Femur (tissue), 1 donor: Measurements from ENCODE around the gene AASDH.

Source experiments
- DNase-seq: peaks from one replicate; pipeline ENCODE4 v3.0.0-alpha.2; 2017

AASDH gene

DNA sequence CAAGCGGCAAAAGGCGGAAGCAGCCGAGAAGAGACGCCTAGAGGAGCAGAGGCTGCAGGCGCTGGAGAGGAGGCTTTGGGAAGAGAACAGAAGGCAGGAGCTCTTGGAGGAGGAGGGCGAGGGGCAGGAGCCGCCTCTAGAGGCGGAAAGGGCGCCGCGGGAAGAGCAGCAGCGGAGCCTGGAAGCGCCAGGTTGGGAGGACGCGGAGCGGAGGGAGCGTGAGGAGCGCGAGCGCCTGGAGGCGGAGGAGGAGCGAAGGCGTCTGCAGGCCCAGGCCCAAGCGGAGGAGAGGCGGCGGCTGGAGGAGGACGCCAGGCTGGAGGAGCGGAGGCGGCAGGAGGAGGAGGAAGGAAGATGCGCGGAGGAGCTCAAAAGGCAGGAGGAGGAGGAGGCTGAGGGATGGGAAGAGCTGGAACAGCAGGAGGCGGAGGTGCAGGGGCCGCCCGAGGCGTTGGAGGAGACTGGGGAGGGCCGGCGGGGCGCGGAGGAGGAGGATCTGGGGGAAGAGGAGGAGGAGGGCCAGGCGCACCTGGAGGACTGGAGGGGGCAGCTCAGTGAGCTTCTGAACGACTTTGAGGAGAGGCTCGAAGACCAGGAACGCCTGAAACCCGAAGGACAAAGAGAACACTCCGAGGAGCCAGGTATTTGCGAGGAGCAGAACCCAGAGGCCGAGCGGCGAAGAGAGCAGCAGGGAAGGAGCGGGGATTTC is 72.9 kb downstream of the AASDH start:
- no peak for DNase-seq

DNA sequence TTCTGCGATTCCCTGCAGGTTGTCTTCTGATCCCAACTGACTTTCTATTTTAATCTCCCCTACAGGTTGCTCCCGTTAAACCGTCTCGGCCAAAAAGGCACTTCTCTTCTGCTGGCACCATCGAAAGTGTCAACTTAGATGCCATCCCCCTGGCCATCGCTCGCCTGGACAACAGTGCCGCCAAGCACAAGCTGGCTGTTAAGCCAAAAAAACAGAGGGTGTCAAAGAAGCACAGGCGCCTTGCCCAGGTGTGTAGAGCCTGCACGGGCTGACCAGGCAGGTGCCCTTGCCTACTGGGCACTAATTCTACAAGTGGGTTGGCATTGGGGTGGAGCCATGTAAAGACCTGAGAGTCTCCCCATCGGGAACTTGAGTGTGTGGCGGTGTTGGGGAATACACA is 74.2 kb downstream of the AASDH start:
- DNase-seq = no peak

DNA sequence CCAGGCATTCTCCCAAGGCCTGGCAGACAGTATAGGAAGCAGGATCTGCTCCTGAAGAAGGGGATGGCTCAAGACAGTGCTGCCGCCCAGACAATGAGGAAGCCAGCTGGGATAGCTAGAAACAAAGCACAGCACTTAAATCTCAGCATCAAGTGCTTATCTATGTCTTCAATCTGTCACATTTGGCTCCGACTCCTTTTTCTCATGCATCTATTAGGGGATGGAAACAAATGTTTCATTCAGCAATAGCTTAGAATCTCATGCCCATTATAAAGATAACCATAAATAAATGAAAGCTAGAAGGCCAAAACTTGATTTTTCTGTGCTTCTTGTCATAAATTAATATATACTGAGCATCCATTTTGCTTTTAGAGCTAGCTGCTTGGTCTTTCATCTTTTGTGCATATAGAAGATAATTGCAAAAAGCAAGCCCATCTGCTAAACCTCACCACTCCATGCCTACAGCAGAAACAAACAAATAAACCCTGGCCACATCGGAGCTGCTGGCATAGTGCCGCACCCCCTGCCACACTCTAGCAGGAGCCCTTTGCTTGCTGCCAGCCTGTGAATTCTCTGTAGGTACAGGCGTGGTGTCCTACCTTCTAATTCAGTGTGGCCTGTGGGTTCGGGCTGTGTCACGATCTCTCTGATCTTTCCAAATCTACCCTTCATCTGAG is 75.9 kb downstream of the AASDH start:
- DNase-seq = no peak

DNA sequence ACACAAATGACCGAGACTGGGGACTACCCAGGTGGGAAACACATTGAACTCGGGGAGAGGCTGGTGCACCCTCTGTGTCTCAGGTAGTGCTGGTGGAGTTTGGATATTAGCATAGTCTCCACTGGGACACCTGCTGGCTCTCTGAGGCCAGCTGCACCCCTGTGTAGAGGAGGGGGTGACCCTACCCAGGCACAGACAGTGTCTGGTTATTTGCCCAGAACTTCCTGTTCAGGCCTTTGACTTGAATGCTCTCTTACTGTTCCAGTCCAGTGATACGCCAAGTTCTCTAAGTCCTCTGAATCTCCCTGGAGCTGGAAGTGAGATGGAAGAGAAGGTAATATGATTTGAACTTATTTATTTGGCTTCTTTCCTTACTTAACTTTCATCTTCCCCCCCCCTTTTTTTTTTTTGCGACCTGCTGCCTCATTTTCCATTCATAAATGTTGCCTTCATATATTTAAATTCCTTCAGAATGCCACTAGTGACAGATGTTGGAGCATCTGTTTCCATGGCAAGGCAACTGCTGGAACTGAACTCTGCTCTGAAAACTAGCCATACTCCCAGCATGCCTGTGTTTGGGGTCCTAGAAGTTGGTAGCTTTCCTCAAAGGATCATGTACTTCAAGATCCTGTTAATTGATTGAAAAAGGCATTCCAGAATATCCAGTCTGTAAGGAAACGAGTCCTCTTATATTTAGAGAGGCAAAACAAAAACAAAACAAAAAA is 76.7 kb downstream of the AASDH start:
- no peak for DNase-seq

DNA sequence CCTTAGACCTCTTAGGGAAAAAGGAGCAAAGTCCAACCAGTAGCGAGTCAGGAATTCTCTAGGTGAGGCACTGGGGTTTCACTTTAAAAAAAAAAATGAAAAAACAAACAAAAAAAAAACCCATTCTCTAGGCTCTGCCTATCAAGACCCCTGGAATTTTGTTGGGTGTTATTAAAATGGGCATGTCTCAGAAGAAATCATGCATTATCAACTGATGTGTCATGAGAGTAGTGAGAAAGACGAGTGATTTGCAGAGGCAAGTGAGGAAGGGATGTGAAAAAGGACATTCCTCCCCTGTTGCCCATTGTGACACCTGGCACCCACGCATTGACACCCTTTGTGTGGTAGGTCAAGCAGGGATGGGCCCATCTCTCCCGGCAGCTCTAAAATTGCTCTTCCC is 78.9 kb downstream of the AASDH start:
- DNase-seq = no peak

DNA sequence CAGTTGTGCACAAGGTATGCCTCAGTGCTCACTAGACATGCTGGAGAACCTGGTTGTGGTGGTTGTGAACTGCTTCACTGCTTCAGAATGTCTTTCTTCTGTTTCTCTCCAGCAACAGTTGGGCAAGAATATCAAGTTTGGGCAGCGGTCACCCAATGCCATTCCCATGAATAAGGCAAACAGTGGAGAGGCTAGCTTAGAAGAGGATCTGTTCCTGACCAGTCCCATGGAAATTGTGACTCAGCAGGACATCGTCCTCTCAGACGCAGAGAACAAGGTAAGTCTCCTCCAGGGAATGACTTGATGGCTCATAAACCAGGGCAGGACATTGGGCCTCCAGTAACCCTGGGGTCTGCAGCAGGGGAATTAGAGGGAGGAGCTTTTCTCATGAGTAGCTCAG is 79.9 kb downstream of the AASDH start:
- no peak for DNase-seq

DNA sequence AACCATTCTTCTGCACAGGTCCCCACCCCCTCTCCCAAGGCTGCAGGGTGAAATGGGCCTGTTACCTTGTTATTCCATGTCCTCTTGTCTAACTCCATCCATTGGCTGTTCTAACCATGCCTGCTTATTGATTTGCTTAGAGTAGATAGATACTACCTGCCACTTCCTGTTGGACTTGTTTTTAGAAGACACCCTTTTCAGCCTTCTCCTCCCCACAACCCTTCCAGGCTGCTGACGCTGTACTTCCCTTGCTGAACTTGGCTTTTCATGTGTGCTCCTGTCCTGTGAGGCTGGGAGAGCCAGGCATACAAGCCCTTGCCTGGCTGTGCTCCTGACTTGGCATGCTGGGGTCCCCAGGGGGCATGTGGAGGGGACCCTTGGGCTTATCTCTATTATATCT is 81.9 kb downstream of the AASDH start:
- no peak for DNase-seq

DNA sequence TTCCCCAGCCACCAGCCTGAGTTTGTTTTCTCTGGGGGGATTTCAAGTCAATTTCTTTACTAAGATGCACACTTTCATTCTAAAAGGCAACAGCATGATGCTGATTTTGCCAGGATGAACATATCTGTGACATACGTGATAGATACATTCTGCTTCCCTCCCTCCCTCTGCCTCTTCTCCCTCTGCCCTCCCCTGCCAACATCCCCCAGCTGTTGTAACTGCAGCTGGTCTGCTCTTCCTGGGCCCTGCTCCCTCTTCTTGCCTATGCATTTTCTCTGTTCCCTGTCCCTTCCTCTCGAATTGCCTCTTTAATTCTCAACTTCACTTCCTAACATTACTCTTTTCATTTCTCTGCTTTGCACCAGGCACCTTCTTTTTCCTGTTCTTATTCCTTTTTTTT is 83.4 kb downstream of the AASDH start:
- DNase-seq = no peak

DNA sequence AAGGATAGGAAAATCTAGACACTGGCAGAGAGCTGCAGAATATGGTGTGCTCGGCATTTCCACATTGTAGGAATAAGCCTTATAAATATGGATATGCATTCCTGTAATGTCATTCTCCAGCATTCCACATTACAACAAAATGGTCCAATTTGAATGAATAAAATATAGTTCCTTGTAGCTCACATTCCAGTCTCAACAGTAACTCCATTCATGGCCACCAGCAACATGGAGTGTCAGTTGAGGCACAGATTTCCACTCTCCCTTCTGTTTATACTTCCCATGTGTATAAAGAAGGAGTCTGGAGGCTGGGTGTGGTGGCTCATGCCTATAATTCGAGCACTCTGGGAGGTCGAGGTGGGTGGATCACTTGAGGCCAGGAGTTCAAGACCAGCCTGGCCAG is 84.5 kb downstream of the AASDH start:
- no peak for DNase-seq

DNA sequence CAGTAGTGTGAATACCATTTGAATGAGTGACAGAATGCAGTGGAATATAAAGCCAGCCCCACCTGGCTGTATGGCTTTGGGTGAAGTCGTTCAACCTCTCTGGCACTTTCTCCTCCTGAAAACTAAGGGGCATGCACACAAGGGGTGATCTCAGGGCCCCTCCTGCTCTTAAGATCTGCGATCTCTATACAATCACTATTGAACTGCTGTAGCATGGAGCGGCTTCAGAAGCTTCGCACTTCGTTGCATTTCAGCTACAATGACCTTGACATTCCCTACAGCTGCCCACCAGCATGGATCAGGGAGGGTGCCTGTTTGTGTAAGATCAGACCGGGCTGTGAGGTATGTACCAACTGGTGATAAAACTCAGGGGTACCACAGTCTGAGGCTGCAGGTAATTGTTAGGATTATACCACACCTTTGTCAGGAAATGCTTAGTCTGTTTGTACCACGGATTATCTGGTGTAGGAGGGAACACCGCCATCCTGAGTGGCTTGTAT is 85.2 kb downstream of the AASDH start:
- DNase-seq = no peak

DNA sequence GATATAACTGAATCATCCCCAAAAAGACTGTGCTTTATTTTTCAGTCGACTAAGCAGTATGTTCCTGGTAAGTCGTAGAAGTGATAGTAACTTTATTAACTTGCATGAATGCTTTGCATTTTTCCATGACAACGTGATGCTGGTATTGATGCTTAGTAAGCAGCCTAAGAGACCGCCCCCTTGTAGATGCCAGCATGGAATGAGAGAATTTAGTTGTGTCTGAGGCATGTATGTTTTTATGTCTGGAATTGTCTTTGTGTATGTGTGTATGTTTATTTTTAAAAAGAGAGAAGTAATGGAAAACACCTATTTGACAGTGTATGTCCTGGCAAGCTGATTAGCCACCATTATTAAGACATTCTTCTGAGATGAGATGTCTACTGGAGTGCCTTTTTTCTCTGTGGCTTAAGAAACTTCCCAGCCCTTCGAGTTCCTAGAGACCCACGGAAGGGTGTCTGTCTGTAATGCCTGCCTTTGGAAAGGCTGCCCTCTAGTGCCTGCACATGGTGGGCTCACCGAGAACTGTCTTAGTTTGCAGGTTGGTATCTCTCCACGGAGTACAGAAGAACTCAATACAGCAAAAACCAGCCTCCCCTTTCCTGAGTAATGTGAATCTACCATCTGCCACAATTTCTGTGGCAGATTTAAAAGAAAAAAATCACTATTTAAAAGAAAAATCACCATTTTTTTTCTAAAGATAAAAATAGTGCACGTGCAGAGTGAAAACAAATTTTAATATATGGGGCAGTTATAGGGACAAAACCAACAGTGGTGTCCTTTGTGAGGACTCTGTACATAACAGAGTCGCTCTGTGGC is 85.9 kb downstream of the AASDH start:
- peak; percentile 84 for DNase-seq

DNA sequence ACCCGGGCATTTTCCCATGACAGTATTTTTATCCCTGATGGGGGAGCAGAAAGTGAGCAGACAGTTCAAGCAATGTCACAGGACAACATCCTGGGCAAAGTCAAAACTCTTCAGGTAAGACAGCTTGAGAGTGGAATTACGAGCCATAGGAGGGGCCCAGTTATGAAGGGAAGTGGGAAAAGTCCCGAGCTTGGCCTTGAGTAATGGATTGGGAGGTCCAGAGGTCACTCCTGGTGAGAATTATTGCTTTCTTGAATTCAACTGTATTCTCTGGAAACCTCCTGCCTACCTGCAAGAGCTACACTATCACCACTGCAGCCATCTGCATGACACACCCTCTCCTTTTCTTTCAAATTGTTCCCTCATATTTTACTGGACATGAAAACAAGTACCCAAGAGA is 89.1 kb downstream of the AASDH start:
- no peak for DNase-seq

DNA sequence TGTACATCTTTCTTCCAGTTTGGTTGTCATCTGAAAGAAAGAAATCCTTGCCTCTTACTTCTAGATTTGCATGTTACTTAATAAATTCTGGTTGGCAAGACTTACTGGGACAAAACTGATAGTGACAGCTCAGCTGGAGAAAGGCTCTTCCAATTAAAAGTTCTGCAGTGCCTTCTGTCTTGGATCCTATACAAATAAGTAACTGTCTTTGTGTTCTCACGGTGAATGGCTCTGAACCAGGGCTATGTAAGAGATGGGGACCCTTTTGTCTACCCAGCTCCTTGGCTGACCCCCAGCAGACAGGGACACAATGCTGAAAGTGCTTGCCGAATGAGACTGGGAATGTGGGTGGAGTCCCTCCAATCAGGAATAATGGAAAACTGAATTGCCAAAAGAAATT is 89.5 kb downstream of the AASDH start:
- DNase-seq = no peak

DNA sequence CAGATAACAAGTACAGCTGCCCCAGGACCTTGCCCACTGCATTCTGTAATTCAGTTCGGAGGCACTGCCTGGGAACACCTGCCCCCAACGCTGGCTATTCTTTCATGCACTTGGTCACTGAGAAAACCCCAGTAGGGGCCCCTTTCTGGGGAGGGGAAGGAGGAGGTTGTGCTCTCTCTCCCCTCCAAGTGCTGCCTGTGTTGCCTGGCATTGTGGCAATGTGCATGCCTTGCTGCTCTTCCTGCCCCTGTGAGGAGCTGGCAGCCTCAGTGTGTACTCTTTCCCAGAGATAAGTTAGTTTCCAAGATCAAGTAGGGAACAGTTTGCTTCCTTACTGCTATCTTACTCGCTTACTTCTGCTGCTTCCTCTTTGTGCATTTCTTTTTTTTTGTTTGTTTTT is 90.8 kb downstream of the AASDH start:
- no peak for DNase-seq

DNA sequence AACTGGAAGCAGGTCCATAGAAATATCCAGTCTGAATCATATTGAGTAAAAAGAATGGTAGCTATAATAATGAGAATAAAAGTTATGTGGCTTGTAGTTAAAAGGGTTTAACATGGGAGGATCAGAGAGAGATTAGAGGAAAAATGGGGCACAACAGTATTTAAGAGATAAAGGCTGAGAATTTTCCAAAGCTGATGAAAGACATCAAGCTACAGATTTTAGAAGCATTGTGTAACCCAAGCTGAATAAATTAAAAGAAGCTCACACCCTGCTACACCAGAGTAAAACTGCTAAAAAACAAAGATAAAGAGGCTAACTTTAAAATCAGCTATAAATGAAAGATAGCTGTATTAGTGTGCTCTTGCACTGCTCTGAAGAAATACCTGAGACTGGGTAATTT is 94.2 kb downstream of the AASDH start:
- DNase-seq = no peak

DNA sequence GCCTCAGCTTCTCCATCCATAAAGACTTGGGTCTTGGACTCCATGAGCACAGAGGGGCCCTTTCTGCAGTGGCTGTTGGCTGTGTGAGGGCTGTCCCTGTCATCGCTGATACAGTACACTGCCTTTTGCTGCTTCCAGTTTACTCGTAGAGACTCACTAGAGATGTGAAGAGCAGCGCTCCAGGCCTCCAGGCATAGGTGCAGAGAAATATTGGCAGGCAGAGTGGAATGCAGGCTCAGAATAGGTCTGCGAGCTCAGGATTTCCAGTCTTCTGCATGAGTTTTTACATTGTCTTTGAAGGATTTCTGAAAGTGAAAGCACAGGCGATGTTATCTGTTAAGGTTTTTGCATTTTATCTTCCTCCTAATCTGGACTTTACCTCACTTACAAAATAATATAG is 97.4 kb downstream of the AASDH start:
- DNase-seq = peak; percentile 57

DNA sequence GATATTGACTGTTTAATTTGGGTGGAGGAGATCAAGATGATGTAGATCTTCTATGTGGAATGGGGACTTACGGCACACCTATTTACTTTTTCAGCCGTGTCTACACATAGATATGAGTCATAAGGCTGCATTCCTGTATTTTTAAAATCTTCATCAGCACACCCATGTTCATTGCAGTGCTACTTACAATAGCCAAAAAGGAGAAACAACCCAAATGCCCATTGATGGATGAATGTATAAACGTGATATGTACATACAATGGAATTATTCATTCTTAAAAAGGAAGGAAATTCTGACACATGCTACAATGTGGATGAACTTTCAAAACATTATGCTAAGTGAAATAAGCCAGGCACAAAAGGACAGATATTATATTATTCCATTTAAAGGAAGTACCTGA is 98.6 kb downstream of the AASDH start:
- no peak for DNase-seq
